Measurements from ENCODE around the gene IDE.

The IDE gene

GRCh38 chr10:92573798-92574547 lies at the start of gene IDE:
IDE (minus strand) TSS chr10:92574093; CDS start chr10:92574019, 74 bp downstream.
- TF ChIP-seq NFIC (IDR thresholded peaks at IDR 0.05), result peak; percentile 5; the same call in 1 of the 2 replicates
- peak; percentile 26; the same call in 1 of the 2 replicates for TF ChIP-seq FOXM1 (IDR thresholded peaks at IDR 0.05; ENCODE audit: borderline replicate concordance, low read depth)
- peak; percentile 11; the same call in 1 of the 2 replicates for TF ChIP-seq TEAD4 (IDR thresholded peaks at IDR 0.05)
- no peak for TF ChIP-seq EP300 (IDR thresholded peaks at IDR 0.05; ENCODE audit: borderline replicate concordance)
- peak; percentile 35; the same call in 1 of the 2 replicates for TF ChIP-seq TCF12 (IDR thresholded peaks at IDR 0.05; ENCODE audit: low read depth)
- TF ChIP-seq TAF1 (IDR thresholded peaks at IDR 0.05; ENCODE audit: low read depth), result peak; percentile 96
- TF ChIP-seq USF1 (IDR thresholded peaks at IDR 0.05), result peak; percentile 1; the same call in 1 of the 2 replicates
- peak; percentile 76 for TF ChIP-seq ZBTB7A (IDR thresholded peaks at IDR 0.05; ENCODE audit: low read depth)
- TF ChIP-seq REST (IDR thresholded peaks at IDR 0.05; ENCODE audit: low read depth), result no peak
- TF ChIP-seq YY1 (IDR thresholded peaks at IDR 0.05; ENCODE audit: low read depth), result no peak
- TF ChIP-seq RAD21 (IDR thresholded peaks at IDR 0.05; ENCODE audit: low read depth), result peak; percentile 89
- TF ChIP-seq, protein P1, sequence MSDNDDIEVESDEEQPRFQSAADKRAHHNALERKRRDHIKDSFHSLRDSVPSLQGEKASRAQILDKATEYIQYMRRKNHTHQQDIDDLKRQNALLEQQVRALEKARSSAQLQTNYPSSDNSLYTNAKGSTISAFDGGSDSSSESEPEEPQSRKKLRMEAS (IDR thresholded peaks at IDR 0.05), result peak; percentile 92

DNA sequence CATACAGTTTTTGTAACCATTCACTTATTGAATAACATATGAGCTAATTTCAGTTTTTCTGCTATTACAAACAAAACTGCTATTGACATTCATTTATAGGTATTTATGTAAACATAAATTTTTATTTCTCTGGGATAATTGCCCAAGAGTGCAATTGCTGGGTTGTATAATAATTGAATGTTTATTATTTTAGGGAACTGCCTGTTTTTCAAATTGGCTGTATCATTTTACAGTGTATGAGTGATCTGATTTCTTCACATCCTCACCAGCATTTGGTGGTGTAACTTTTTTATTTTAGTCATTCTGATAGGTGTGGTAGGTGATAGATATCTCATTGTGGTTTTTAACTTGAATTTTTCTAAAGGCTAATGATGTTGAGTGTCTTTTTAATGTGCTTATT lies 45.5 kb upstream of the IDE start:
- TF ChIP-seq YY1 (IDR thresholded peaks at IDR 0.05; ENCODE audit: low read depth), result no peak
- TF ChIP-seq REST (IDR thresholded peaks at IDR 0.05; ENCODE audit: low read depth), result no peak
- TF ChIP-seq RAD21 (IDR thresholded peaks at IDR 0.05; ENCODE audit: low read depth), result no peak
- TF ChIP-seq TAF1 (IDR thresholded peaks at IDR 0.05; ENCODE audit: low read depth), result no peak
- TF ChIP-seq EGR1 (IDR thresholded peaks at IDR 0.05), result no peak
- TF ChIP-seq TEAD4 (IDR thresholded peaks at IDR 0.05), result no peak
- TF ChIP-seq, protein P1 (IDR thresholded peaks at IDR 0.05), result no peak
- no peak for TF ChIP-seq CREB1 (IDR thresholded peaks at IDR 0.05; ENCODE audit: low read depth)
- TF ChIP-seq FOXM1 (IDR thresholded peaks at IDR 0.05; ENCODE audit: borderline replicate concordance, low read depth), result no peak
- no peak for TF ChIP-seq USF1 (IDR thresholded peaks at IDR 0.05)
- TF ChIP-seq CEBPB (IDR thresholded peaks at IDR 0.05), result no peak
- no peak for TF ChIP-seq NFIC (IDR thresholded peaks at IDR 0.05)
- TF ChIP-seq TCF12 (IDR thresholded peaks at IDR 0.05; ENCODE audit: low read depth), result no peak
- no peak for TF ChIP-seq ZBTB7A (IDR thresholded peaks at IDR 0.05; ENCODE audit: low read depth)
- TF ChIP-seq EP300 (IDR thresholded peaks at IDR 0.05; ENCODE audit: borderline replicate concordance), result no peak

DNA sequence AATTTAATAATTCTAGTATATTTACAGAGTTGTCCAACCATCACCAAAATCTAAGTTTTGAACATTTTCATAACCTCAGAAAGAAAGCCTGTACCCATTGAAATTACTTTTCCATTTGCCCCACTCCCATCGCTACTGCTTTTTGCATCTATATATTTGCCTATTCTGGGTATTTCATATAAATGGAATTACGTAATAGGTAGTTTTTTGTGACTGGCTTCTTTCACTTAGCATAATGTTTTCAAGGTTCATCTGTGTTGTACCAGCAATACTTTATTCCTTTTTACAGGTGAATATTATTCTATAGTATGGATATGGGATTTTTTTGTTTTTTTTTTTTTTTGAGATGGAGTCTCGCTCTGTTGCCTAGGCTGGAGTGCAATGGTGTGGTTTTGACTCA lies 41.6 kb upstream of the IDE start:
- no peak for TF ChIP-seq EGR1 (IDR thresholded peaks at IDR 0.05)
- 0 out of 2 replicates have a peak, but pooled peaks have one; percentile 9 for TF ChIP-seq CEBPB (IDR thresholded peaks at IDR 0.05)

DNA sequence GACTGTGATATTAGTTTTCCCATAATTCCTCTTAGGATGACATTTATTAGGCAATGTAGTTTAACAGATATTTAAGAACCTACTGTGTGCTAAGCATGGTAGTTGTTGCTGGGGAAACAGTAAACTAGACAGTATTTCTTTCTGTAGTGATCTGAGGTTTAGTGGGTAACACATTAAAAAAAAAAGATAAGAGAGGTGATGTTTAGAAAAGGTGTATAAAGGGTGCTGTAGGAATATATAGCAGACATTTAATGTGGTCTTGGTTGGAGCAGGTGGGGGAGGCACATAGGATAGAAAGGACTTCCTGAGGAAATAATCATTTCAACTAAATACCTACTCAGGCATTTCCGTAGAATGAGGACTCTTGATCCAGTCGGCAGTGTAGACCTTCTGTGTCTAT lies 30.9 kb upstream of the IDE start:
- TF ChIP-seq REST (IDR thresholded peaks at IDR 0.05; ENCODE audit: low read depth), result no peak

- TF ChIP-seq FOXM1 (IDR thresholded peaks at IDR 0.05; ENCODE audit: borderline replicate concordance, low read depth) (no peak), RAD21 (IDR thresholded peaks at IDR 0.05; ENCODE audit: low read depth) (no peak), EGR1 (IDR thresholded peaks at IDR 0.05) (no peak), EP300 (IDR thresholded peaks at IDR 0.05; ENCODE audit: borderline replicate concordance) (no peak), TAF1 (IDR thresholded peaks at IDR 0.05; ENCODE audit: low read depth) (no peak), USF1 (IDR thresholded peaks at IDR 0.05) (no peak), TEAD4 (IDR thresholded peaks at IDR 0.05) (no peak), NFIC (IDR thresholded peaks at IDR 0.05) (no peak), REST (IDR thresholded peaks at IDR 0.05; ENCODE audit: low read depth) (no peak), YY1 (IDR thresholded peaks at IDR 0.05; ENCODE audit: low read depth) (no peak), TCF12 (IDR thresholded peaks at IDR 0.05; ENCODE audit: low read depth) (no peak), CREB1 (IDR thresholded peaks at IDR 0.05; ENCODE audit: low read depth) (no peak), CEBPB (IDR thresholded peaks at IDR 0.05) (no peak), ZBTB7A (IDR thresholded peaks at IDR 0.05; ENCODE audit: low read depth) (no peak)
- TF ChIP-seq, protein P1 (IDR thresholded peaks at IDR 0.05), result no peak
Measured at GRCh38 chr10:92598321-92598720, 24.4 kb upstream of the IDE start.

All from Ishikawa (cell line).